ENCODE results near the gene MYL4. TPM values are rescaled to one million over a fixed set of nuclear protein-coding genes. Genes with fewer than 3 reads are reported as not detected.

Gene MYL4
- total RNA-seq, 4 donors from 2014 or later: 5.2 to 11.0 (median 6.2) TPM

- Histone ChIP-seq H3K27me3 (no peaks in the 10 kb centered on the region), H3K4me1 (peaks cover 0 to 19% of the 10 kb centered on the region in 2 donors), H3K27ac (peak overlapping the region; percentile 28 to 89 (median 71)), H3K4me3 (replicated peaks in 1 of 3) (no peak overlapping the region), H3K9me3 (no peaks in the 10 kb centered on the region), H3K36me3 (no peaks in the 10 kb centered on the region)
- TF ChIP-seq POLR2A (IDR thresholded peaks at IDR 0.05): no peak
- no peak for TF ChIP-seq CTCF (IDR thresholded peaks at IDR 0.05)
- peak; percentile 85 to 89 for DNase-seq
- intact Hi-C loops (cut with DNase I): loop anchor here (5.0 to 10.0 kb wide), 2 partner anchors 67 to 385 kb away; no protein-coding TSS in a partner anchor
- WGBS, 2 donors: 47 to 54% methylated on average over 3 of the region's 3 CpGs
These were observed 31.0 kb downstream of the MYL4 start for GRCh38 chr17:47239967-47240651.

- TF ChIP-seq POLR2A (IDR thresholded peaks at IDR 0.05): no peak
- TF ChIP-seq CTCF (IDR thresholded peaks at IDR 0.05): no peak
- Histone ChIP-seq H3K4me1 (peaks cover 0 to 19% of the 10 kb centered on the region in 2 donors), H3K36me3 (no peaks in the 10 kb centered on the region), H3K9me3 (no peaks in the 10 kb centered on the region), H3K27ac (peak overlapping the region; percentile 28 to 89 (median 71)), H3K27me3 (no peaks in the 10 kb centered on the region), H3K4me3 (replicated peaks in 1 of 3) (no peak overlapping the region)
- WGBS, 2 donors: 53 to 77% methylated on average over 3 of the region's 3 CpGs
- intact Hi-C loops (cut with DNase I): no loop called here
- DNase-seq: no peak
These were observed 31.7 kb downstream of the MYL4 start for GRCh38 chr17:47240806-47241205.

- no peak for DNase-seq
- intact Hi-C loops (cut with DNase I): no loop called here
- H3K36me3 ChIP-seq: no peaks in the 10 kb centered on the region
- H3K27me3 ChIP-seq: no peaks in the 10 kb centered on the region
- peaks cover 0 to 19% of the 10 kb centered on the region in 2 donors for H3K4me1 ChIP-seq
- H3K9me3 ChIP-seq: no peaks in the 10 kb centered on the region
- TF ChIP-seq CTCF (IDR thresholded peaks at IDR 0.05) (no peak), POLR2A (IDR thresholded peaks at IDR 0.05) (no peak)
- 95 to 96% methylated on average over 2 of the region's 2 CpGs for WGBS, 2 donors
- no peak overlapping the region for H3K4me3 ChIP-seq (replicated peaks in 1 of 3)
- H3K27ac ChIP-seq: no peak overlapping the region
These were observed 33.5 kb downstream of the MYL4 start for GRCh38 chr17:47242648-47243047.

GRCh38 chr17:47243737-47244598 lies 34.8 kb downstream of the MYL4 start:
- H3K9me3 ChIP-seq: no peaks in the 10 kb centered on the region
- peaks cover 0 to 19% of the 10 kb centered on the region in 2 donors for H3K4me1 ChIP-seq
- no peaks in the 10 kb centered on the region for H3K27me3 ChIP-seq
- DNase-seq: no peak
- intact Hi-C loops (cut with DNase I): no loop called here
- no peak overlapping the region for H3K4me3 ChIP-seq (replicated peaks in 1 of 3)
- no peaks in the 10 kb centered on the region for H3K36me3 ChIP-seq
- no peak for TF ChIP-seq POLR2A (IDR thresholded peaks at IDR 0.05)
- no peak for TF ChIP-seq CTCF (IDR thresholded peaks at IDR 0.05)
- H3K27ac ChIP-seq: no peak overlapping the region
- WGBS, 2 donors: 93 to 97% methylated on average over 7 to 9 of the region's 9 CpGs

GRCh38 chr17:47244697-47245096 lies 35.5 kb downstream of the MYL4 start:
- no peak for TF ChIP-seq CTCF (IDR thresholded peaks at IDR 0.05)
- TF ChIP-seq POLR2A (IDR thresholded peaks at IDR 0.05): no peak
- H3K27me3 ChIP-seq: no peaks in the 10 kb centered on the region
- H3K27ac ChIP-seq: no peak overlapping the region
- DNase-seq: no peak
- intact Hi-C loops (cut with DNase I): no loop called here
- 90 to 98% methylated on average over 1 to 2 of the region's 2 CpGs for WGBS, 2 donors
- no peaks in the 10 kb centered on the region for H3K9me3 ChIP-seq
- H3K4me1 ChIP-seq: peaks cover 0 to 13% of the 10 kb centered on the region in 2 donors
- H3K36me3 ChIP-seq: no peaks in the 10 kb centered on the region
- H3K4me3 ChIP-seq (replicated peaks in 1 of 3): no peak overlapping the region

All from thyroid gland (tissue), 4 donors.